ENCODE results near the gene SLC41A2.

DNA sequence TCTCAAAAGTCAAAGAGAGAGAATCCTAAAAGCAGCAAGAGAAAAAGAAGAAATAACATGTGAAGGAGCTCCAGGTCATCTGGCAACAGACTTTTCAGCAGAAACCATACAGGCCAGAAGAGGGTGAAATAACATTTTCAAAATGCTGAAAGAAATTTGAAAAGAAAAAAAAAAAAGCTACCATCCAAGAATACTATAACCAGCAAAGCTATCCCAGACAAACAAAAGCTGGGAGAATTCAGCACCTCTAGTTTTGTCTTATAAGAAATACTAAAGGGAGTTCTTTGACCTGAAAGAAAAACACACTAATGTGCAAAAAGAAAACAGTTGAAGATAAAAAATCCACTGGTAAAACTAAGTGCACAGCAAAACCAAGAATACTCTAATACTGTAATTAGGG lies 36.8 kb downstream of the SLC41A2 start:
- TF ChIP-seq RAD51 (IDR thresholded peaks at IDR 0.05; ENCODE audit: borderline replicate concordance) (no peak), HDAC2 (CRISPR knock-in tag; IDR thresholded peaks at IDR 0.05) (no peak), JUND (CRISPR knock-in tag; IDR thresholded peaks at IDR 0.05) (no peak), TRIM24 (CRISPR knock-in tag; IDR thresholded peaks at IDR 0.05) (no peak), TAF1 (CRISPR knock-in tag; IDR thresholded peaks at IDR 0.05) (no peak)

All from HepG2 (cell line).